Omental fat pad (tissue), 4 donors: ENCODE data around the gene CACNA1A. TPM values are rescaled to one million over a fixed set of nuclear protein-coding genes. Genes with fewer than 3 reads are reported as not detected.

Source experiments
- ATAC-seq: fragments of 150-250 bp; one replicate; pipeline ENCODE4 v1.9.1; 2016; ENCODE audit warnings: mild to moderate bottlenecking, moderate library complexity; ENCODE audit not compliant: low FRiP score
- DNase-seq: peaks from one replicate; pipeline ENCODE4 v3.0.0-alpha.2; 2019; ENCODE audit warnings: low spot score
- CTCF ChIP-seq, 3 donors: fragments of 450-650 bp; IDR thresholded peaks; one replicate each; pipeline ENCODE4 v1.5.1; 2016 to 2017; ENCODE audit warnings: antibody characterized with exemption in 3 of 3, mild to moderate bottlenecking in 3 of 3, moderate library complexity in 2 of 3
- total RNA-seq, 4 donors: library from RNA; depleted of rRNA; stranded (reverse); fragments of >200 nt; gene quantifications; one replicate each; pipeline ENCODE4 v1.1.0, GENCODE V29; 2016

CACNA1A gene
- total RNA-seq, 4 donors from 2014 or later: 0.44 to 2.7 (median 0.71) TPM

GRCh38 chr19:13511947-13512346, 5.7 kb upstream of the CACNA1A start:
- DNase-seq (no peak), ATAC-seq (no peak)
- TF ChIP-seq CTCF (IDR thresholded peaks at IDR 0.05): no peak

- DNase-seq: no peak
- no peak for ATAC-seq
- no peak for TF ChIP-seq CTCF (IDR thresholded peaks at IDR 0.05)
Observed at GRCh38 chr19:13507053-13507611, 853 bp upstream of the CACNA1A start.

GRCh38 chr19:13505761-13506470, 363 bp downstream of the CACNA1A start:
- TF ChIP-seq CTCF (IDR thresholded peaks at IDR 0.05): no peak
- ATAC-seq: no peak

GRCh38 chr19:13505164-13505695, 1.0 kb downstream of the CACNA1A start:
- ATAC-seq: no peak
- TF ChIP-seq CTCF (IDR thresholded peaks at IDR 0.05): no peak
- no peak for DNase-seq

More at GRCh38 chr19:13505761-13506470, 363 bp downstream of the CACNA1A start:
- DNase-seq: no peak

GRCh38 chr19:13503570-13504235, 2.6 kb downstream of the CACNA1A start:
- no peak for TF ChIP-seq CTCF (IDR thresholded peaks at IDR 0.05)
- DNase-seq: no peak
- no peak for ATAC-seq

- DNase-seq: no peak
- TF ChIP-seq CTCF (IDR thresholded peaks at IDR 0.05): no peak
- no peak for ATAC-seq
Observed at GRCh38 chr19:13502231-13502630, 4.0 kb downstream of the CACNA1A start.
